ENCODE results near the gene NINJ1.

NINJ1 gene

DNA sequence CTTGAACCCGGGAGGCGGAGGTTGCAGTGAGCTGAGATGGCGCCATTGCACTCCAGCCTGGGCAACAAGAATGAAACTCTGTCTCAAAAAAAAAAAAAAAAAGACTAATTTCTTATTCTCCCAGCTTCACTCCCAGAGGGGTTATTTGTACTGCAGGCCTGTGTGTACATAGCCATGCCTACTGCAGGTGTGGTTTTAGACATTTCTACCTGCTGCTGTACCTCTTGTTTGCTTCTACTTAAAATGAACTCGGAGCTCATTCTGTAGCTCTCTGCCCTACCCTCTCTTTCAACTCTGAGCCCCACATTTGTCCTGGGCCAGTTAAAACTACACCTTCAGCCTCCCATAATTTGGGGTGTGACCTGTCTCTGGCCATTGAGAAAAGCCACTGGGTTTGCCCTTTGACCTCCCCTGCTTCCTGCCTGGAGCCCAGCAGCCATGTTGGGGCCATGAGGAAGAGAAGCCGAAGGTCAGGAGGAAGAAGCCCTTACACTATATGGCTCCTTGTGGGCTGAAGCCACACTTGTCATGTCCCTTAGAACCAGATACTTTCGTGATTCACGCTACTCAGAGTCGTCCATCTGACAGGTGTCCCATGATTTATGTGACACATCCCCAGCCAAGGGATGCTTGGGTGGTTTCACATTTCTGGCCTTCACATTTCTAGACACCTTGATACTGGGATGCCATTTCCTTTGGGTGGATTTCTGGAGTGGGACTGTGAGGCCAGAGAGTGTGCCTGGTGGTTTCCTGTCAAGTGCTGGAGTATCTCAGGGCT is 47.4 kb downstream of the NINJ1 start:
- DNase-seq: peak; percentile 12 to 13

GRCh38 chr9:93085676-93086075 is 48.4 kb downstream of the NINJ1 start:
- DNase-seq: peak; percentile 18 to 21

- DNase-seq: peak in 1 of 2 experiments; percentile 17
Observed at GRCh38 chr9:93084471-93084881, 49.6 kb downstream of the NINJ1 start.

- peak; percentile 69 to 72 for DNase-seq
Observed at GRCh38 chr9:93083592-93084470, 50.2 kb downstream of the NINJ1 start.

DNA sequence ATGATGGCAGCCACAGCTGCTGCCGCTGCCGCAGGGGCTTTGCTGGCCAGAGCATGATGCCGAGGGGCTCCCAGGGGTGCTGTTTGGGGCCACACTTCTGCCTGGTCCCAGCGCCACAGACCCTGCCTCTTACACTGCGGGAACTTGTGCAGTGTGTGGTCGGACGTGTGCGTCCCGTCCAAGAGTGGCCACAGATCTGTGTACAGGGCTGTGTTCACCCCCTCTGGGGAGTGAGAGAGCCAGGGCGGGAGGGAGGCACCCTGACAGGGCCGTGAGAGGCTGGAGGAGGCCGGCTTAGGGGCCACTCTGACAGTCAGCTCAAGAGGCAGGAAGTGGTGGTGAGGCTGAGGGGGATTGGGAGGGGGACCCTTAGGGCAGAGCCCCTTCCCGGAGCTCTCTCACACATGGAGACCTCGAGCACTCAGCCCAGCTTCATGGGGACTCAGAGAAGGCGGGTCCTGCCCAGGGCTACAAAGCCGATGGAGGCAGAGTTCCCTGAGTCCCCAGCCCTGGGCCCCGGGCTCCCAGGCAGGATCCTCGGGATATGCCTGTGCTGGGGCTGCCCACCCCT is 51.1 kb downstream of the NINJ1 start:
- DNase-seq: peak; percentile 38 to 48

- peak; percentile 13 to 16 for DNase-seq
Observed at GRCh38 chr9:93081931-93082330, 52.1 kb downstream of the NINJ1 start.

DNA sequence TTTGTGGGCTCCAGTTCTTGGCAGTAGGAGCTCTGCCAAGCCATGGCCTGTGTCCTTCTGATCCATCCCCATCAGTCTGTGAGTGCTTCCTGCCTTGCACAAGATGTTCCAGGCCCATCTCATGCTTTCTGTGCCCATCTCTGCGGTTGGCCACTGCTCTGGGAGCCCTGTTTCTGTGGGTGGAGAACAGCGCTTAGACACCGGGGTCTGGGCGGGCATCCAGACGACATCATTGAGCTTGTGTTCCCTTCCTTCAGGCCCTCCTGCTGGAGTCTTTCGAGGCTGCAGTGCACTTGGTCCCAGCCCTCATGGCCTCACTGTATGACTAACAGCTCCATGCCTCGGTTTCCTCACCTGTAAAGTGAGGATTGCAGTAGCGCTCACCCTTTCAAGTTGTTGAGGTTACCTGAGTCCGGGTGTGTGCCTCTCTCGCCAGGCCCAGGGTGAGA is 52.9 kb downstream of the NINJ1 start:
- peak; percentile 12 to 16 for DNase-seq

- DNase-seq: peak; percentile 11
Observed at GRCh38 chr9:93080406-93080805, 53.6 kb downstream of the NINJ1 start.

DNA sequence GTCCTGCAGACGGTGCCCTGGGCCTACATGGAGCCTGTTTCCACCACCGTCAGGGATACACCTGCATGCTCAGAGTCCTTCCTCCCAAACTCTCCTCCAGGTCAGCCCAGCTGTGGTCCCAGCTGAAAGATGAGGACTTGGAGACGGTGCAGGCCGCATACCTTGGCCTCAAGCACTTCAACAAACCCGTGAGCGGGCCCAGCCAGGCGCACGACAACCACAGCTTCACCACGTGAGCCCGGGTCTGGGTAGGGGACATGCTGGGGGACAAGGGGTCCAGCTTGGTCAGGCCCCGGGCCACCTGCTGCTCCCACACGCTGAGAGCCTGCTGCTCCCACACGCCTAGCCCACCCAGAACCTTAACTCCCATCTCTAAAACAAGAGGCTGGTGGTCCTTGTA is 54.7 kb downstream of the NINJ1 start:
- DNase-seq: peak in 1 of 2 experiments; percentile 14

- DNase-seq: no peak
Observed at GRCh38 chr9:93077811-93078210, 56.2 kb downstream of the NINJ1 start.

GRCh38 chr9:93077367-93077766 is 56.7 kb downstream of the NINJ1 start:
- DNase-seq: no peak

GRCh38 chr9:93076792-93077128 is 57.3 kb downstream of the NINJ1 start:
- DNase-seq: no peak

DNA sequence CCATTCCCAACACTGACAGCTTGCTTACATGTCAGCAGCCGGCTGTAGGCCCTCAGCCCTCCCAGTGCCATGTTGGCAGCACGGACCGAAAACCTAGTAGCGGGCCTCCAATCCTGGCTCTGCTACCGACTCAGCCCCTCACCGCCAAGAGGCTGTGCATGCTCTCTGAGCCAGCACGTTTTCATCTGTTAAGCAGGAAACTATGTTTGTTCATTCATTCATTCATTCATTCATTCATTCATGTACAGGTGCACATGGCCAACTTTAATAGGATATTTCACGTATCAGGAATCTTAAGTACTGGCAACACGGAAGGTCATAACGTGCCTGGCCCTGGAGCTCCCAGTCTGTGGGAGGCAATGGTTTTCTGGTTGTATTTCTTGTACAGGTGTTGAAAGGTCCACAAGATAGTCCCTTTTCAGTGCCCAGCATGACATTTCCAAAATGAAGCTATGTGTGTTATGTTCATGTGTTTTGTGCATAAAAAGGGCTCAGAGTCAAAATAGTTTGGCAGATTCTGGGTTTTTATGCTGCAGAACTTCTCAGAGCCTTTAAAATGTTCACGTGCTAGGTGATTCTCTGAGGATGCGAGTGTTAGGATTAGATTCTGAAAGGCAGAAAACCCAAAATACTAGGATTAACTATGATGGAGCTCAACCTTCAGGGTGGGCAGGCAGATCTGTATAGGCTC is 57.8 kb downstream of the NINJ1 start:
- no peak for DNase-seq

GRCh38 chr9:93072383-93072795 is 61.7 kb downstream of the NINJ1 start:
- DNase-seq: peak; percentile 65 to 67
